Fibroblast of skin of left quadriceps (primary cell): Measurements from ENCODE around the gene SYMPK.
"Not testable (repeated sequence)": the region's sequence is repeated elsewhere in the genome, so short reads cannot be mapped to it uniquely, and the experiment has no call there.

ENCODE experiments used
- DNase-seq, 2 experiments: peaks; one replicate each; pipeline ENCODE4 v3.0.0-alpha.2; 2013; ENCODE audit warnings: low read depth in 2 of 2

The SYMPK gene

DNA sequence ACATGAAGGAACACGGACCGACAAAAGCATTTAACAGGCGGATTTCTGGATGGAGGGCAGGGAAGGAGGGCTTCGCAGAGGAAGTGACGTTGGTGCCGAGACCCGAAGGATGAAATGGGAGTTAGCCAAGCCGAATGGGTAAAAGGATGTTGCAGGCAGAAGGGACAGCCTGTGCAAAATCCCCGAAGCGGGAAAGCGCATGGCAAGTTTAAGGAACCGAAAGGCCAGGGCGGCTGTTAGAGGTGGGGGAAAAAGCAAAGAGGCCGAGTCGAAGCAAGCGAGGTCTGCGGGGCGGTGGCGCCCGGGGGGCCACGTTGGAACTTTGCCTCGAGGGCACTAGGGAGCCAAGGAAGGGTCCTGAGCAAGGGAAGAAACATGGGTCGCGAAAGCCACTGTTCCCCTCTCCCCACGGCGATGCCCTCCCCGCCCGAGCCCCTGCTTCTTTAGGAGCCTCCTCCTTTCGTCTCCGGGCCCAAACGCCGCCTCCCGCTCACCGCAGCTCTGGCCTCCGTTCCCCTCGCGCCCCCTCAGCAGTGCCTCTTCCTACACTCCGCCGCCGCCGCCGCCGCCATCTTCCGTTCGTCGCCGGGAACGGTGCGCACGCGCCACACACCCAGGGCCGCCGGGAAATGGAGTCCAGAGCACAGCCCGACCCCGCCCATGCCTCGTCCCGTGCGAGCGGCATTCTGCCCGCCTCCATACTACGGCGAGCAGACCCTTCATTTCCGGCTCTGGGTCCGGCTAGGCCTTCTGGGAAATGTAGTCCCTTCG is at the start of gene SYMPK:
SYMPK (minus strand) TSS at position 584 of the 771 bp plus-strand sequence. CDS start 8,652 bp downstream, outside the sequence.
- DNase-seq = peak; percentile 96 to 97

- DNase-seq = no peak
Observed at GRCh38 chr19:45911291-45911690, 48.3 kb upstream of the SYMPK start.

GRCh38 chr19:45908956-45909355 is 46.0 kb upstream of the SYMPK start:
- DNase-seq = no peak

DNA sequence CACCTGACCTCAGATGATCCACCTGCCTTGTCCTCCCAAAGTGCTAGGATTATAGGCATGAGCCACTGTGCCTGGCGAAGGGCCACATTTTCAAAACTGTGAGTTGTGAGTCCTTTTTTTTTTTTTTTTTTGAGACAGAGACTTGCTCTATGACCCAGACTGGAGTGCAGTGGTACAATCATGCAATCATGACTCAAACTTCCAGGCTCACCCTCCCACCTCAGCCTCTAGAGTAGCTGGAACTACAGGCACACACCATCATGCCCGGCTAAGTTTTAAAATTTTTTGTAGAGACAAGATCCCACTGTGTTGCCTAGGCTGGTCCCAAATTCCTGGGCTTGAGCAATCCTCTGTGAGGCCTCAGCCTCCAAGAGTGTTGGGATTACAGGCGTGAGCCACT is 43.3 kb upstream of the SYMPK start:
- DNase-seq = no peak

GRCh38 chr19:45905011-45905410 is 42.1 kb upstream of the SYMPK start:
- no peak for DNase-seq

DNA sequence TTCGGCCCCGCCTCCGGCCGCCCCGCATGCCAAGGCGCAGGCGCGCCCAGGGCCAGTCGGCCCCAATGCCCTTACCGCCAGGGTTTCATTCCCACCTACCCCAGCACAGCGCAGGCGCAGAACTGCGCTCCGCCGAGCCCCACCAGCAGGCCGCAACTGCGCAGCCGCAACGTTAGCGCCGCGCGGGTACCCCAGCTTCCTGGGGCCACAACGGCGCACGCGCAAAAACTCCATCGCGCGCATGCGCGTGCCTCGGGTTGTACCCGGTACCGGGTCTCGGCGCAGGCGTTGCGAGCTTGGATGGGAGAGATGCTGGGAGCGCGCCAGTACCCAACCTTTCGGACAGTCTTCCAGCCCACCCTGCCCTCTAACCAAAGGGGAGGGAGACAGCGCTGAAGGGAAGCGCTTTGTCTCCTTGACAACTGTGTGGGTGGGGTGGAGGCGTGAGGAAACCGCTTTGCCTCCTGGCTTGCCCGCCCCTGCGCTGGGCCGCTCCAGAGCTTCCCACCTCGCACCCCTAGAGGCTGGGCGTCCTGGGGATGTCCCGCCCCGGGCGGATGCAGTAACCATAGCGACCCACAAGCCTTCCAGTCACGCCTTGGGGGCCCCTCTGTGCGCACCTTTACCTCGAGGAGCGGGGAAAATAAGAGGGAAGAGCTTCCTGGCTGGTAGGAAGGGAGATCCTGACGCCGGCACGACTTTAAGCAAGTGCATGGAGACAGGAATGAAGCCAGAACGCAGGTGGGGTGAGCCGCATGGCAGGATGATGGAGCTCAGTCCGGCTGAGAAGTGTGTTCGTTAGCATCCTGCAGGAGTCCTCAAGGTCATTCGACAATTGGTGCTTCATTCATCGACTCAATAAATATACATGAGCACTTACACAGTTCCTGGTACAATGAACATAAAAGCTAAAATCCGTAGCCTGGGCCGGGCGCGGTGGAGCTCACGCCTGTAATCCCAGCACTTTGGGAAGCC is 40.0 kb upstream of the SYMPK start:
- peak; percentile 94 for DNase-seq

- no peak for DNase-seq
Observed at GRCh38 chr19:45901912-45902650, 39.1 kb upstream of the SYMPK start, which contains the start of gene MYPOP. MYPOP (minus strand) TSS chr19:45902613; CDS start chr19:45901773, 840 bp downstream.

- DNase-seq = no peak
Observed at GRCh38 chr19:45901432-45901911, 38.5 kb upstream of the SYMPK start.

DNA sequence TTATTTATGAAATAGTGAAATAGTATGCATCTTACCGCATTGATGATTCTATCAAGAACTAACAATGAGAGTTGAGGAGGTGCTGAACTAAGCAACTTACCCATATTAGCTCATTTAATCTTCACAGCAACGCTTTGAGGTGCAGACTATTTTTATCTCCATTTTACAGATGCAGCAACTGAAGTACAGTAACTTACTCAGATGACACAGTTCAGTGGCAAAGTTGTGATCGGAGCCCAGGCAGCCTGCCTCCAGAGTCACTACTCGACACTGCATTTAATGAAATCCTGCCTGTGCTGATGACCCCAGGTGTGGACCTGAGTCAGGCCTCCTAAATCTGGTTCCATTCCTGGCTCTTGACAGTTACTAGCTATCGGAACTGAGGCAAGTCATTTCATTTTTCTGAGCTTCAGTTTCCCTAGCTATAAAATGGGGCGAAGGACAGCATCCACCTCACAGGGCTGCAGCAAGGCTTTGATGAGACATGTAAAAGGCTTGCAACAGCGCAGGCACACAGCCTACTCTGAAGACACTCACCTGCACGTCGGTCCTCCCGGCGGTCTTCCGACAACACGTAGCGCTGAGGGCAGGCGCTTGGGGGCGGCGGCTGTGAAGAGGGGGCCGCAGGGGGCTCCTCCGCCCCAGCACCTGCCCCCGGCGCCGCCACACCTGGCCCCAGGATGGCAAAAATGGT is 37.9 kb upstream of the SYMPK start:
- no peak for DNase-seq

- DNase-seq = no peak
Observed at GRCh38 chr19:45899919-45900589, 37.1 kb upstream of the SYMPK start.

DNA sequence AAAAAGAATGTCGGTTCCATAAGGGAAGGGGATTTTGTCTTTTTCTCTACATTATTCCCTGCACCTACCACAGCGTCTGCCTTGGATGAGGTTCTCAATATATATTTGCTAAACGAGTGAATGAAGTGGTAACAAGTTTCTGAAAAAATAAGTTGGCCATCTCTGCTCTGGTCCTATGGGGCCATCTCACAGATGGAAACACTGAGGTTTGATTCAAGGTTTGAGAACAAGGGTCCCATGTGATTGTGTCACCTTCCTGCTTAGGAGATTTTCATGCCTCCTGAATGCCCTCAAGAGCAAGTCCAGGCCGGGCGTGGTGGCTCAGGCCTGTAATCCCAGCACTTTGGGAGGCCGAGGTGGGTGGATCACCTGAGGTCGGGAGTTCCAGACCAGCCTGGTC is 36.3 kb upstream of the SYMPK start:
- no peak for DNase-seq

DNA sequence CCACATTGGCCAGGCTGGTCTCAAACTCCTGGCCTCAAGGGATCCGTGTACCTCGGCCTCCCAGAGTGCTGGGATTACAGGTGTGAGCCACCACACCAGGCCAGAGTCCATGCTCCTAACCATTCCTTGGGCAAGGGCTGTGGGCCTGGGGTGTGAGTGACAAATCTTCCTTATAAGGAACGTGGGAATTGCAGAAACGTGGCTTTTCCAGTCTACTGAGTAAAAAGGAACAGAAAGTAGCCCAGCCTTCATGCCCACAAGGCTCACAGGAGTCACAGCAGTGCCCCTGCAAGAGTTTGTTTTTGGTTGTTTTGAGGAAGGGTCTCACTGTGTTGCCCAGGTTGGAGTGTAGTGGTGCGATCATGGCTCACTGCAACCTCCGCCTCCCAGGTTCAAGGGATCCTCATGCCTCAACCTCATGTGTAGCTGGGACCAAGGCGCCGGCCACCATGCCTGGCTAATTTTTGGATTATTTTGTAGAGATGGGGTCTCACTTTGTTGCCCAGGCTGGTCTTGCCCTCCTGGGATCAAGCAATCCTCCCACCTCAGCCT is 34.4 kb upstream of the SYMPK start:
- DNase-seq = no peak

DNA sequence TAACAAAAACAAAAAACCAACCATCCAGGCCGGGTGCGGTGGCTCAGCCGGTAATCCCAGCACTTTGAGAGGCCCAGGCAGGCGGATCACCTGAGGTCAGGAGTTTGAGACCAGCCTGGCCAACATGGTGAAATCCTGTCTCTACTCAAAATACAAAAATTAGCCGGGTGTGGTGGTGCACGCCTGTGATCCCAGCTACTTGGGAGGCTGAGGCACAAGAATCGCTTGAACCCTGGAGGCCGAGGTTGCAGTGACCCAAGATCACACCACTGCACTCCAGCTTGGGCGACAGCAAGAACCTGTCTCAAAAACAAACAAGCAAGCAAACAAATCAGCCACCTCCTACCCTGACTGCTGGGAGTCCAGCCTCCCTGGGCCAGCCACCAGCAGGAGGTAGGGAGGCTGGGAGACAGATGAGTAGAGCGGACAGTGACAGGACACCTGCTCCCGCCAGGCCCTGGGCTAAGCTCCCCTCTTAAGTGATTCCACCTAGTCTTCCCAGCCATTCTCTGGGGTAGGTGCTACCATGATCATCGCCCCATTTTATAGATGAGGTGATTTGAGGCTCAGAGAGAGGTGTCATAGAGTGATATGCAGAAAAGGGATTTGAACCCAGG is 33.1 kb upstream of the SYMPK start:
- not testable (repeated sequence) for DNase-seq

- no peak for DNase-seq
Observed at GRCh38 chr19:45895519-45895972, 32.6 kb upstream of the SYMPK start.

DNA sequence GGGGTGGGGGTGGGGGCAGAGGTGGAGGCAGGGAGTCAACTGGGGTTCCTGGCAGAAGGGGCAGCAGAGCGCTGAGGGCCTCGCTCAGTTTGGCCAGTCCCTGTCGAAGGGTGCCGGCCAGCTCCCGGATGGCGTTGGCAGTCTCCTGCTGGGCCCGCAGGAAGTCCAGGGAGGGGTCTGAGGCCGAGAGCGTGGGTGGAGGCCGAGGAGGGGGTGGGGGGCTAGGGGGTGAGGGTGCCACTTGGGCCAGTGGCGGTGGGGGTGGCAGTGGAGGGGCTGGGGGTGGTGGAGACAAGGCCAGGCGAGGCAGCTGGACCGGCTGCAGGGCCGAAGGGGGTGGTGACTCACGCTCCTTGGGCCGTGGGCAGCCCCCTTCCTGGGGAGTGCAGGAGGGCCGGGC is 27.9 kb upstream of the SYMPK start:
- no peak for DNase-seq

DNA sequence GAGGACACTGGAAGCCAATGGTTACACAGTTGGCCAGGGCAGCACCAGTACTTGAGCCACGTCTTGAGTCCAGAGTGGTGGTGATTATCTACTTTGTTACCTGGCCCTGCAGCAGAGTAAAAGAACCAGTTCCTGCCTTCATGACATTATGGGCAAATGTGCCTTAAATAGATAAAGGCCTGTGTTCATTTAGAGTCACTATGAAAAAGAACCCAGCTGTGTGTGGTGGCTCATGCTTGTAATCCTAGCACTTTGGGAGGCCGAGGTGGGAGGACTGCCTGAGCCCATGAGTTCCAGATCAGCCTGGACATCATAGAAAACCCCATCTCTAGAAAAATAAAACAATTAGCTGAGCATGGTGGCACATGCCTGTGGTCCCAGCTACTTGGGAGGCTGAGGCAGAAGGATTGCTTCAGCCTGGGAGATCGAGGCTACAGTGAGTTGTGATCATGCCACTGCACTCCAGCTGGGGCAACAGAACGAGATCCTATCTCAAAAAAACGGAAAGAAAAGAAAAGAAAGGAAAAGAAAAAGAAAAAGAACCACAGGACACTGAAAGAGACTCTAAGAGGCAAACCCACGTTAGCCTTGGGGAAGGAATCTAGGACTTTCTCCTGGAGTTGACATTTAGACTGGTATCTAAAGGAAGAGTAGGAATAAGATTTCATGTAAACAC is 26.4 kb upstream of the SYMPK start:
- DNase-seq = no peak

- DNase-seq = no peak
Observed at GRCh38 chr19:45887200-45887710, 24.3 kb upstream of the SYMPK start.

DNA sequence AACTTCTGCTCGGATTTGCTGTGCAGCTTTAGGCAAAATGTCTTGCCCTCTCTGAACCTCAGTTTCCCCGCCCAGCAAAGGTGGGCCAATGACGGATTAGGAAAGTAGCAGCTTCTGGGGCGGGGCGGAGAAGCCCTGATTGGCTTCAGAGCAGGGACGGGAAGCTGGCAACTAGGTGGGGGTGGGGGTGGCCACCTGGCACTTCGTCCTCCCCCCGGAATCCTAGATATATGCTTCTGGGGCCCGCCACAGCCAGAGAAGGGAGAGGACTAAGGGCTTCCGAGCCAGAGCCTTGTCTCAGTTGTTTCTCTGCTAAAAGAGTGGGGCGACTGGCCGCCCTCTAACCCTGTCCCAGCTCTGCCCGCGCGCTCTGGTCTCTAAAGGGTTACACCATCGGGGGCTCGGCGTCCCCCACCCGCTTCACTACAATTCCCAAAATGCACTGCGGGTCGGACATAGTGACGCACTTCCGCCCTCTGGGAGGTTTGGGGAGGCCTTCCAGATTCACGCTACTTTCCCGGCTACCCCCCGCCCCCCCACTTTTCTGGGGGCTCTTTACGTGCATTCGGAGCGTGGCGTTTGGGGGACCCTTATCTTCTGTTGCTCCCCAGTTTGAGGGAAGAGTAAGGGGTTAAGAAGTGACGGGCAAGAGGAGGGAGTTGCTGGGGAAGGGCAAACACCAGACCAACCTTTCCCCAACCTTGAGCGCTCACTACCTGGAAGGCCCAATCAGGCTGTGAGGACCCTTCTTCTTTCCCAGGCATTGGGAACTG is 23.7 kb upstream of the SYMPK start:
- peak; percentile 87 to 88 for DNase-seq
